HepG2 (cell line): ENCODE data around the gene NSMCE1. TPM values are rescaled to one million over a fixed set of nuclear protein-coding genes. Genes with fewer than 3 reads are reported as not detected.
A peak's percentile ranks its signal among the peaks of the same experiment; 100 is the strongest.

Source experiments
- ATAC-seq: fragments of 200-7000 bp; cut with Tn5 transposase; 3 replicates; pipeline ENCODE4 v1.9.1; 2020; ENCODE audit warnings: mild to moderate bottlenecking, moderate library complexity
- BruUV-seq: library from RNA; stranded (reverse); fragments of 400-500 nt; replicated peaks from 2 replicates; lab custom pipeline; 2021; lab: Mats Ljungman, UMichigan
- CTCF ChIA-PET: fragments of 300-600 bp; formaldehyde crosslinking; extraction: SDS; loops from one replicate; lab custom pipeline; 2021; ENCODE audit warnings: low total read pairs, inconsistent platforms, low intra/inter-chr PET ratio; lab: Yijun Ruan, JAX
- POLR2A ChIA-PET: fragments of 350-600 bp; sonication (Branson Sonifier 250); formaldehyde crosslinking; loops from one replicate; lab custom pipeline; 2020; ENCODE audit warnings: antibody characterized with exemption, inconsistent platforms; lab: Yijun Ruan, JAX
- DNase-seq: peaks from one replicate; pipeline ENCODE4 v3.0.0-alpha.2; 2015; ENCODE audit warnings: low spot score
- FAIRE-seq: peaks from 3 replicates; lab custom pipeline; 2011; peaks lifted over from hg19 to GRCh38; lab: Jason Lieb, UNC
- H2AFZ ChIP-seq: one replicate; pipeline ENCODE4 v1.6.1; 2011; ENCODE audit warnings: low read length, inconsistent platforms
- H3K27ac ChIP-seq: fragments of 300-600 bp; 3 replicates; pipeline ENCODE4 v1.8.0; 2011; ENCODE audit warnings: mixed run types, mild to moderate bottlenecking, mixed read lengths, low read length, inconsistent platforms; ENCODE audit not compliant: insufficient read depth; ENCODE audit errors: extremely low read length
- H3K27me3 ChIP-seq, 2 experiments: fragments of 200-600 bp in 1 of 2; 2 replicates in 1 of 2; 3 replicates in 1 of 2; pipeline versions ENCODE4 v1.6.0 to v1.8.0; 2011; ENCODE audit warnings: low read length in 2 of 2, mild to moderate bottlenecking in 2 of 2, moderate library complexity in 2 of 2, inconsistent platforms in 1 of 2; ENCODE audit not compliant: insufficient read depth in 2 of 2, control insufficient read depth in 1 of 2
- H3K36me3 ChIP-seq, 2 experiments: fragments of 200-600 bp in 1 of 2; replicated peaks in 1 of 2; 2 replicates in 1 of 2; 3 replicates in 1 of 2; pipeline versions ENCODE4 v1.5.1 to v1.8.0; 2011; ENCODE audit warnings: low read length in 2 of 2, inconsistent platforms in 1 of 2; ENCODE audit not compliant: insufficient read depth in 2 of 2, control insufficient read depth in 1 of 2
- H3K4me1 ChIP-seq: 2 replicates; pipeline ENCODE4 v1.5.1; 2012; ENCODE audit warnings: low read length, inconsistent platforms; ENCODE audit not compliant: insufficient read depth
- H3K4me2 ChIP-seq: 2 replicates; pipeline ENCODE4 v1.6.0; 2011; ENCODE audit warnings: low read depth, low read length, inconsistent platforms
- H3K4me3 ChIP-seq, 3 experiments: fragments of 200-600 bp in 1 of 3; sonication (generic), shearing (Covaris generic) in 1 of 3; replicated peaks in 1 of 3; 2 replicates each; pipeline ENCODE4 v1.5.1; 2011 to 2016; ENCODE audit warnings: low read length in 3 of 3, inconsistent platforms in 2 of 3, low read depth in 2 of 3, mild to moderate bottlenecking in 2 of 3, control low read depth in 1 of 3, mixed read lengths in 1 of 3; ENCODE audit not compliant: insufficient read depth in 1 of 3
- H3K79me2 ChIP-seq: one replicate; pipeline ENCODE4 v1.6.1; 2011; ENCODE audit warnings: low read length, inconsistent platforms; ENCODE audit not compliant: insufficient read depth
- H3K9ac ChIP-seq: 2 replicates; pipeline ENCODE4 v1.6.0; 2011; ENCODE audit warnings: mild to moderate bottlenecking, low read depth, low read length, inconsistent platforms; ENCODE audit not compliant: insufficient read depth
- H3K9me3 ChIP-seq: 2 replicates; pipeline ENCODE4 v1.5.1; 2012; ENCODE audit warnings: mild to moderate bottlenecking, low read length
- H4K20me1 ChIP-seq: 2 replicates; pipeline ENCODE4 v1.6.0; 2011; ENCODE audit warnings: inconsistent platforms, mild to moderate bottlenecking, low read length, moderate library complexity; ENCODE audit not compliant: insufficient read depth
- ATF7 ChIP-seq, 2 experiments: fragments of 450-650 bp in 1 of 2; sonication (generic) in 1 of 2; formaldehyde crosslinking in 1 of 2; IDR thresholded peaks; 2 replicates each; pipeline versions ENCODE4 v1.4.0 to v1.6.1; 2016 to 2020; ENCODE audit warnings: antibody characterized with exemption in 1 of 2, mild to moderate bottlenecking in 1 of 2, missing genetic modification reagents in 1 of 2
- CREB1 ChIP-seq, 2 experiments: fragments of 450-650 bp in 1 of 2; IDR thresholded peaks; 2 replicates each; pipeline ENCODE4 v1.6.1; 2016 to 2017; ENCODE audit warnings: control low read depth in 1 of 2, mild to moderate bottlenecking in 1 of 2, missing compliant biosample characterization in 1 of 2, missing genetic modification characterization in 1 of 2
- DNMT3B ChIP-seq: conservative IDR thresholded peaks from 2 replicates; pipeline ENCODE4 v1.6.1; 2016; ENCODE audit warnings: missing biosample characterization, control low read depth
- E2F1 ChIP-seq: sonication (generic); formaldehyde crosslinking; IDR thresholded peaks from 2 replicates; pipeline ENCODE4 v1.5.0; 2020; ENCODE audit warnings: missing genetic modification reagents
- FUBP1 ChIP-seq: sonication (generic); formaldehyde crosslinking; IDR thresholded peaks from 2 replicates; pipeline ENCODE4 v1.5.1; 2020; ENCODE audit warnings: missing genetic modification reagents, mild to moderate bottlenecking, borderline replicate concordance
- ZNF225 ChIP-seq: sonication (generic); formaldehyde crosslinking; IDR thresholded peaks from 2 replicates; pipeline ENCODE4 v1.4.0; 2020; ENCODE audit warnings: mild to moderate bottlenecking, missing genetic modification reagents
- WGBS: methylation state at CpG from one replicate; pipeline ENCODE4 v1.1.6; 2017; ENCODE audit warnings: low lambda C conversion rate; 5-methylcytosine and 5-hydroxymethylcytosine counted together
- in situ Hi-C: cut with HindIII; loops from 2 replicates; pipeline ENCODE4 v1.10.0; 2017; ENCODE audit warnings: low pct_unique_long_range_greater_than_20kb; ENCODE audit not compliant: extremely low pct_ligation_motif_present
- intact Hi-C: fragments of 100-400 bp; cut with micrococcal nuclease; formaldehyde crosslinking; loops from one replicate; pipeline ENCODE4 v1.10.0; 2022; ENCODE audit not compliant: unreplicated experiment
- polyA plus RNA-seq, 8 experiments: library from polyadenylated mRNA; depleted of rRNA in 3 of 8; stranded (reverse) in 7 of 8; unstranded in 1 of 8; fragments of >200 nt; fragmentation: Illumina TruSeq in 4 of 8; extraction: Trizol in 4 of 8; gene quantifications; 2 replicates each; pipeline versions ENCODE4 v1.2.1 to v1.2.3, GENCODE V29; 2011 to 2016; ENCODE audit warnings: low read depth in 4 of 8, missing spikeins in 1 of 8, mixed read lengths in 1 of 8; ENCODE audit not compliant: insufficient read depth in 1 of 8
- total RNA-seq, 5 experiments: library from RNA; depleted of rRNA; stranded (reverse); fragments of >200 nt; fragmentation: Illumina TruSeq; extraction: Trizol; gene quantifications; 2 replicates each; pipeline ENCODE4 v1.2.3, GENCODE V29; 2016; ENCODE audit warnings: low read depth in 1 of 5

Gene NSMCE1
- total and polyA plus RNA-seq, 2 of the 13 experiments (the other 11 are each of a cell fraction or from before 2014, with no cell fraction given) = 42.7 to 52.9 TPM

GRCh38 chr16:27197004-27197403 lies 71.6 kb downstream of the NSMCE1 start:
- TF ChIP-seq DNMT3B (CRISPR knock-in tag) (no peak), FUBP1 (CRISPR knock-in tag) (no peak), ATF7 (IDR thresholded peaks at IDR 0.05) (peak; percentile 98), ATF7 (CRISPR knock-in tag; IDR thresholded peaks at IDR 0.05) (no peak), E2F1 (no peak), CREB1 (IDR thresholded peaks at IDR 0.05) (peak; percentile 98), CREB1 (CRISPR knock-in tag; IDR thresholded peaks at IDR 0.05) (no peak), ZNF225 (no peak)
- ATAC-seq = no peak
- CTCF ChIA-PET = no interaction called here
- H3K79me2 ChIP-seq = no peaks in the 10 kb centered on the region
- H3K36me3 ChIP-seq = no peaks in the 10 kb centered on the region
- no peak overlapping the region for H3K4me3 ChIP-seq
- H3K27ac ChIP-seq = no peak overlapping the region
- peaks cover 9% of the 10 kb centered on the region; the same call in 1 of the 2 replicates for H3K4me1 ChIP-seq
- 45% methylated on average over 4 of the region's 4 CpGs for WGBS
- H3K27me3 ChIP-seq = no peaks in the 10 kb centered on the region; a peak in 1 of 5 replicates
- no peak overlapping the region for H2AFZ ChIP-seq
- H4K20me1 ChIP-seq = no peaks in the 10 kb centered on the region
- FAIRE-seq = no peak
- BruUV-seq = no TSS peak
- no peak overlapping the region for H3K4me2 ChIP-seq
- no peak overlapping the region for H3K9ac ChIP-seq
- no peak for DNase-seq
- POLR2A ChIA-PET = no interaction called here
- intact Hi-C loops (no loop called here), in situ Hi-C loops (no loop called here)
- H3K9me3 ChIP-seq = no peaks in the 10 kb centered on the region
